ENCODE results near the gene ADAMTSL1.
A peak's percentile ranks its signal among the peaks of the same experiment; 100 is the strongest.

The ADAMTSL1 gene

DNA sequence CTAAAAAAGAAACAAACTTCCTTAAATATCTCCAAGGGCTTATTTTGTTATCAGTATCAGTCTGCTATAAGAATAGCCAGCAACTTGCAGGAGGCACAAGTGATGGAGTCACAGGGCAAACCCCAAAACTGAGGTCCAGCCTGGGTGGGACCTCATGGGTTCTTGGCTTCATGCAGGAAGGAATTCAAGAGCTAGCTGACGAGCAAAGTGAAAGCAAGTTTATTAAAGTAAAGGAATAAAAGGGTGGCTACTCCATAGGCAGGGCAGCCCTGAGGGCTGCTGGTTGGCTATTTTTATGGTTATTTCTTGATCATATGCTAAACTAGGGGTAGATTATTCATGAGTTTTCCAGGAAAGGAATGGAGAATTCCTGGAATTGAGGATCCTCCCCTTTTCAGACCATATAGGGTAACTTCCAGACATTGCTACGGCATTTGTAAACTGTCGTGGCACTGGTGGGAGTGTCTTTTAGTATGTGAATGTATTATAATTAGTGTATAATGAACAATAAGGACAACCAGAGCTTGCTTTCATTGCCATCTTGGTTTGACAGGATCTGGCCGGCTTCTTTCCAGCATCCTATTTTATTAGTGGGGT, 231.9 kb downstream of the ADAMTSL1 start:
- no peaks in the 10 kb centered on the region for H3K36me3 ChIP-seq (ENCODE audit: control insufficient read depth in 1 of 2, insufficient read depth in 2 of 2, low read length in 2 of 2)
- no peaks in the 10 kb centered on the region for H3K9me3 ChIP-seq (ENCODE audit: control insufficient read depth in 1 of 2, low read length in 2 of 2)
- H3K27me3 ChIP-seq (ENCODE audit: low read depth, low read length) = no peaks in the 10 kb centered on the region
- H3K4me1 ChIP-seq (ENCODE audit: control insufficient read depth in 1 of 2, insufficient read depth in 2 of 2, low read length in 2 of 2) = peaks cover 0 to 32% of the 10 kb centered on the region in 2 donors
- peak overlapping the region in 1 of 2 donors; percentile 6 for H3K4me3 ChIP-seq (ENCODE audit: low read depth in 1 of 2, low read length in 2 of 2)
- H3K27ac ChIP-seq (ENCODE audit: low read length) = no peak overlapping the region

DNA sequence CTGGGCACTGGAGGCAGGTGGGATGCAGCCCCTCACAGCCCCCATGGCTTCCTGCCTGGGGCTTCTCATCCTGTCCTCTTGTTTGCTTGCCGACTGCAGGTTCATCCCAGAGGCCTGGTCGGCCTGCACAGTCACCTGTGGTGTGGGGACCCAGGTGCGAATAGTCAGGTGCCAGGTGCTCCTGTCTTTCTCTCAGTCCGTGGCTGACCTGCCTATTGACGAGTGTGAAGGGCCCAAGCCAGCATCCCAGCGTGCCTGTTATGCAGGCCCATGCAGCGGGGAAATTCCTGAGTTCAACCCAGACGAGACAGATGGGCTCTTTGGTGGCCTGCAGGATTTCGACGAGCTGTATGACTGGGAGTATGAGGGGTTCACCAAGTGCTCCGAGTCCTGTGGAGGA, 232.7 kb downstream of the ADAMTSL1 start:
- Histone ChIP-seq H3K27ac (ENCODE audit: low read length) (no peak overlapping the region), H3K9me3 (ENCODE audit: control insufficient read depth in 1 of 2, low read length in 2 of 2) (no peaks in the 10 kb centered on the region), H3K27me3 (ENCODE audit: low read depth, low read length) (no peaks in the 10 kb centered on the region), H3K4me3 (ENCODE audit: low read depth in 1 of 2, low read length in 2 of 2) (no peak overlapping the region), H3K36me3 (ENCODE audit: control insufficient read depth in 1 of 2, insufficient read depth in 2 of 2, low read length in 2 of 2) (no peaks in the 10 kb centered on the region), H3K4me1 (ENCODE audit: control insufficient read depth in 1 of 2, insufficient read depth in 2 of 2, low read length in 2 of 2) (peaks cover 0 to 32% of the 10 kb centered on the region in 2 donors)

DNA sequence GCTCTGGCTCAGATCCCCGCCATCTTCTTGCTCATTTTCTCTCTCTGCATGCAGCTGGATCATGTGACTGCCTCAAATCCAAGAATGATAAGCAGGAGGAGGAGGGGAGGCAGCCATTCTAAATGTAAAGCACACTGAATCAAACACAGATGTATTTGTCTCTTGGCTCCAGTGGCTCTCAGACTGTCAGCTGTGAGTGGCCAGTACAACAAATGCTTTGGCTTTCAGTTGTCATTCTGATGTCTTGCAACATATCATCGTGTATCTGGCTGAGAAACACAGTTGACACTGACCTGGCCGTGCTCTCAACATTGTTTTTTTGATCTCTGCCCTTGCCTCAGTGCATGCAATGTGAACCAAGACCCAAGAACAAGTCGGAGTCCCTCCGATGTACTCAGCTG, 233.1 kb downstream of the ADAMTSL1 start:
- Histone ChIP-seq H3K4me3 (ENCODE audit: low read depth in 1 of 2, low read length in 2 of 2) (no peak overlapping the region), H3K27me3 (ENCODE audit: low read depth, low read length) (no peaks in the 10 kb centered on the region), H3K27ac (ENCODE audit: low read length) (no peak overlapping the region), H3K4me1 (ENCODE audit: control insufficient read depth in 1 of 2, insufficient read depth in 2 of 2, low read length in 2 of 2) (peaks cover 0 to 32% of the 10 kb centered on the region in 2 donors), H3K9me3 (ENCODE audit: control insufficient read depth in 1 of 2, low read length in 2 of 2) (no peaks in the 10 kb centered on the region), H3K36me3 (ENCODE audit: control insufficient read depth in 1 of 2, insufficient read depth in 2 of 2, low read length in 2 of 2) (no peaks in the 10 kb centered on the region)

DNA sequence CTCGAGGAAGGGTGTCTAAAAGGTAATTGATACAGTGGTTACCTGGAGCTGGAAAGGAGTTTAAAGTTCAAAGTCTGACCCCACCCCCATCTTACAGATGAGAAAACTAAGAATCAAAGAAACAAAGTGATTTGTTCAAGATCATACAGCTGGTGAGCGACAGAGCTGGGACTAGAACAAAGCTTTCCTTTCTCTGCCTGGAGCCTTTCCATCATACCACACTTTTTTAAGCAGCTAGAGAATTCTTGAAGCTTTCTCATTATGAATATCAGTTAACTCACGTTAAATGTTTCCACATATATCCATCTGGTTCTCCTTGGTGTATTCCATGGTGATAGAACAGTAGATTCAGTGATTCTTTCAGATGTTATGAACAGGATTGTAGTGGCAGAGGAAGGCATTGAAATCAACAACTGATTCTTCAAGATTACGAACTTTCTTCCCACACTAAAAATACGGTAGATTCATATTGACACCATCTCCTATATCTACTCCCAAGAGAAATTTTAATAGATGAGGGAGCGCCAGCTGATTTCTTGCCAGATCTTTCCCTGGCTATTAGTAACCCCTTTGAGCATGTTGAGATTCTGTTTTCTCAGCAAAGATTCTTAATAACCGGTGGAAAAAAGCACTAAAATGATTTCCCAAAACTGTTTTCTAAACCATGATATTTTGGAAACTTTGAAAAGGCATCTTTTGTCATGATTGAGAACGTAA, 233.7 kb downstream of the ADAMTSL1 start:
- no peaks in the 10 kb centered on the region for H3K36me3 ChIP-seq (ENCODE audit: control insufficient read depth in 1 of 2, insufficient read depth in 2 of 2, low read length in 2 of 2)
- no peak overlapping the region for H3K27ac ChIP-seq (ENCODE audit: low read length)
- no peak overlapping the region for H3K4me3 ChIP-seq (ENCODE audit: low read depth in 1 of 2, low read length in 2 of 2)
- H3K4me1 ChIP-seq (ENCODE audit: control insufficient read depth in 1 of 2, insufficient read depth in 2 of 2, low read length in 2 of 2) = peaks cover 0 to 32% of the 10 kb centered on the region in 2 donors
- no peaks in the 10 kb centered on the region for H3K27me3 ChIP-seq (ENCODE audit: low read depth, low read length)
- no peaks in the 10 kb centered on the region for H3K9me3 ChIP-seq (ENCODE audit: control insufficient read depth in 1 of 2, low read length in 2 of 2)

DNA sequence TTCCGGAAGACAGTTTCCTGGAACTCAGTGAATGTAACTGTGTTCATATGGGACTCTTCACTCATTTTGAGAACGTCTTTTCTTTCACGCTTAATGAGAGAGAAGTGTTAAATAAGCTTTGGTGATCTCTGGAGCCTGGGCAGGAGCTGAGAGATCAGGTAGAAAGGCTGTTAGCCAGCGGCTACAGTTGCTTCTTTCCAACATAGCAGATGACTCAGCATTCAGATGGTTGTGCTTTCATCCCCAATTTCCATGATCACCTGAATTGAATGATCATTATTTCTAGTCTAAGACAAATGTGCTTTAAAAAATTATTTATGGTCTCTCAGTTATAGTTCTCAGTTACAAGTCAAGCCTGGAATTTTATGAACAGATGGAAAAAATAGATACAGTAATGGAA, 234.5 kb downstream of the ADAMTSL1 start:
- no peak overlapping the region for H3K27ac ChIP-seq (ENCODE audit: low read length)
- H3K27me3 ChIP-seq (ENCODE audit: low read depth, low read length) = no peaks in the 10 kb centered on the region
- no peaks in the 10 kb centered on the region for H3K36me3 ChIP-seq (ENCODE audit: control insufficient read depth in 1 of 2, insufficient read depth in 2 of 2, low read length in 2 of 2)
- H3K4me3 ChIP-seq (ENCODE audit: low read depth in 1 of 2, low read length in 2 of 2) = no peak overlapping the region
- H3K4me1 ChIP-seq (ENCODE audit: control insufficient read depth in 1 of 2, insufficient read depth in 2 of 2, low read length in 2 of 2) = peaks cover 0 to 32% of the 10 kb centered on the region in 2 donors
- H3K9me3 ChIP-seq (ENCODE audit: control insufficient read depth in 1 of 2, low read length in 2 of 2) = no peaks in the 10 kb centered on the region

DNA sequence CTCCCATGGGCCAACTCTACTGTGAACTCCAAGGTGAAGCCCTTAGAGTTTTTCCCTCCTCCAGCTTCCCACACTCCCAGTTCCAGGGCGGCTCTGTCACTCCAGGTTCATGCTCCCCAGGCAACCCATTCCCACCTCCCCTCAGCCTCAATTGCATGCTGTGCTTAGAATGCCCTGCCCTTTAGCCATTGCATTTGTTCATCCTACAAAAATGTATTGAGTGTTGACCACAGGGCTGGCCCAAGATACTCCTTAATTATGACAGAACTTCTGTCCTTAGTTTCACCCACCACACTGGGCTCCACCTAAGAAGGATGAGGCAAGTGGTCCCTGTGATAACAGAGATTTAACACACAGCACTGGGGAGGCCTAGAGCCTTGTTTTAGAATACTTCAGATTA, 236.1 kb downstream of the ADAMTSL1 start:
- H3K9me3 ChIP-seq (ENCODE audit: control insufficient read depth in 1 of 2, low read length in 2 of 2) = no peaks in the 10 kb centered on the region
- no peaks in the 10 kb centered on the region for H3K27me3 ChIP-seq (ENCODE audit: low read depth, low read length)
- no peaks in the 10 kb centered on the region for H3K36me3 ChIP-seq (ENCODE audit: control insufficient read depth in 1 of 2, insufficient read depth in 2 of 2, low read length in 2 of 2)
- H3K4me3 ChIP-seq (ENCODE audit: low read depth in 1 of 2, low read length in 2 of 2) = no peak overlapping the region
- H3K4me1 ChIP-seq (ENCODE audit: control insufficient read depth in 1 of 2, insufficient read depth in 2 of 2, low read length in 2 of 2) = peaks cover 0 to 17% of the 10 kb centered on the region in 2 donors
- H3K27ac ChIP-seq (ENCODE audit: low read length) = no peak overlapping the region

DNA sequence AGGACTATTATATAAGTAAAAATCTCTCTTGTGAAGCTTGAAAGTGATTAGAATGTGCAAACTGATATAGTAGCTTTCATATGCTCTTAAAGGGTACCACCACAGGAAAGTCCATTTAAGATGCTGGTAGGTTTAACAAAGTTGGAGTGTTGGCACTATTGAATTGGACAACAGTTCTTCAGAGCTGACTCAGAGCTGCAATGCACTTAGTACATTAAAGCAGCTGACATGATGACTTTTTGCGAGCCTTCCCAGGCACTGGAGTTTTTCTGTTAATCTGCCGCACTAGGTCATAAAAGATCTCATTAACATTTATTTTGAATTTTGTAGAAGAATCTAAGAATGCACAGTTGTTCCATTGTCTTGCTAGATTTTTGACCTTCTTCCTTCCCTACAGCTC, 243.8 kb downstream of the ADAMTSL1 start:
- H3K9me3 ChIP-seq (ENCODE audit: control insufficient read depth in 1 of 2, low read length in 2 of 2) = no peaks in the 10 kb centered on the region
- no peak overlapping the region for H3K4me3 ChIP-seq (ENCODE audit: low read depth in 1 of 2, low read length in 2 of 2)
- no peaks in the 10 kb centered on the region for H3K27me3 ChIP-seq (ENCODE audit: low read depth, low read length)
- H3K36me3 ChIP-seq (ENCODE audit: control insufficient read depth in 1 of 2, insufficient read depth in 2 of 2, low read length in 2 of 2) = no peaks in the 10 kb centered on the region
- H3K27ac ChIP-seq (ENCODE audit: low read length) = no peak overlapping the region
- no peaks in the 10 kb centered on the region for H3K4me1 ChIP-seq (ENCODE audit: control insufficient read depth in 1 of 2, insufficient read depth in 2 of 2, low read length in 2 of 2)

DNA sequence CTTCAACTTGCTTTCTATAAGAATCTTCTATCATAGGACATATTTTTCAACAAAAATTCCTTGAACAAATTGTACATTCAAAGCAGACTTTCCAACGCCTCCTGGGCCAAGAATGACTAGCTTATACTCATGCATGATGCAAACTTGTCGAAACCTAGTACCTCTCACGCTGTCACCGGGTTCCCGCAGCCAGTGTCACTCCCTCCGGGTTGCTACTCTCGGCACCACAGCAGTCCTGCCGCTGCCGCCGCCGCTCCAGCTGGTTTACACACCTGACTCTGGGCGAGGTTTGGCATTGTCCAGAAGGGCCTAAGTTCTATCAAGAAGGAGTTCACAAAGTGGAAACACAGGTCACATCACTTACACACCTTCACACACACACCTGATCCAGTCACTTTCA, 244.4 kb downstream of the ADAMTSL1 start:
- Histone ChIP-seq H3K4me1 (ENCODE audit: control insufficient read depth in 1 of 2, insufficient read depth in 2 of 2, low read length in 2 of 2) (no peaks in the 10 kb centered on the region), H3K4me3 (ENCODE audit: low read depth in 1 of 2, low read length in 2 of 2) (no peak overlapping the region), H3K27ac (ENCODE audit: low read length) (no peak overlapping the region), H3K27me3 (ENCODE audit: low read depth, low read length) (no peaks in the 10 kb centered on the region), H3K9me3 (ENCODE audit: control insufficient read depth in 1 of 2, low read length in 2 of 2) (no peaks in the 10 kb centered on the region), H3K36me3 (ENCODE audit: control insufficient read depth in 1 of 2, insufficient read depth in 2 of 2, low read length in 2 of 2) (no peaks in the 10 kb centered on the region)

DNA sequence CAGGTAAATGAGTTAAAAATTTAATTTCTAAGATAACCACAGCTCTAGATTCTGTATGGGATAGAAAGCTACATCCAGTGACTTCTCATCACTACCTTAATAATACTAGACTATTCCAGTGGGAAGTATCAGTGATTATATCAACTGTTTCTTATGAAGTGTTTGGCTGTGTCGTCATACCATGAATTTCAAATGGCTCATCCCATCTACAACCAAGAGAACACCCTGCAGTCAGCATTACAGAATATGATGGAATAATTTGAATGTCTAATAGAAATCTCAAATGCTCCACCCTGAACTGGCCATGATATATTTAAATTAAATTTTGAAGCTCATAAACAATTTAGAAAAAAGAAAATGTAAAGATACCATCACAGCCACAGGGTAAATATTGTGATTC, 245.0 kb downstream of the ADAMTSL1 start:
- Histone ChIP-seq H3K4me1 (ENCODE audit: control insufficient read depth in 1 of 2, insufficient read depth in 2 of 2, low read length in 2 of 2) (no peaks in the 10 kb centered on the region), H3K27ac (ENCODE audit: low read length) (no peak overlapping the region), H3K36me3 (ENCODE audit: control insufficient read depth in 1 of 2, insufficient read depth in 2 of 2, low read length in 2 of 2) (no peaks in the 10 kb centered on the region), H3K27me3 (ENCODE audit: low read depth, low read length) (no peaks in the 10 kb centered on the region), H3K4me3 (ENCODE audit: low read depth in 1 of 2, low read length in 2 of 2) (no peak overlapping the region), H3K9me3 (ENCODE audit: control insufficient read depth in 1 of 2, low read length in 2 of 2) (no peaks in the 10 kb centered on the region)

DNA sequence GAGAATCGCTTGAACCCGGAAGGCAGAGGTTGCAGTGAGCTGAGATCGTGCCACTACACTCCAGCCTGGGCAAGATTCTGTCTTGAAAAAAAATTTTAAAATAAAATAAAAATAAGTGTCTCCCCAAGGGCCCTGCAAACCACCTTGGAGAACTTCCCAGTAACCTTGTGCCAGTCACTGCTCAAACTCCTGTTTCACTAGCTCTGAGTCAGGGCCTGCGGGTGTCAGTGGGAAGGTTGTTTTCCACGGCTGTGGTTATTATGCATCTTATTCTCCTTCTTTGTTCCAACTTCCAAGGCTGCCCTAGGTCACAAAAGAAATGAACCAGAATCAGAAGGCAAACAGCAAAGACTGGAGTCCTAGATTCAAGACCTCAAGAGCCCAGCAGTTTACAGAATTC, 246.7 kb downstream of the ADAMTSL1 start:
- Histone ChIP-seq H3K36me3 (ENCODE audit: control insufficient read depth in 1 of 2, insufficient read depth in 2 of 2, low read length in 2 of 2) (no peaks in the 10 kb centered on the region), H3K9me3 (ENCODE audit: control insufficient read depth in 1 of 2, low read length in 2 of 2) (no peaks in the 10 kb centered on the region), H3K4me1 (ENCODE audit: control insufficient read depth in 1 of 2, insufficient read depth in 2 of 2, low read length in 2 of 2) (no peaks in the 10 kb centered on the region), H3K27me3 (ENCODE audit: low read depth, low read length) (no peaks in the 10 kb centered on the region), H3K4me3 (ENCODE audit: low read depth in 1 of 2, low read length in 2 of 2) (no peak overlapping the region), H3K27ac (ENCODE audit: low read length) (no peak overlapping the region)

DNA sequence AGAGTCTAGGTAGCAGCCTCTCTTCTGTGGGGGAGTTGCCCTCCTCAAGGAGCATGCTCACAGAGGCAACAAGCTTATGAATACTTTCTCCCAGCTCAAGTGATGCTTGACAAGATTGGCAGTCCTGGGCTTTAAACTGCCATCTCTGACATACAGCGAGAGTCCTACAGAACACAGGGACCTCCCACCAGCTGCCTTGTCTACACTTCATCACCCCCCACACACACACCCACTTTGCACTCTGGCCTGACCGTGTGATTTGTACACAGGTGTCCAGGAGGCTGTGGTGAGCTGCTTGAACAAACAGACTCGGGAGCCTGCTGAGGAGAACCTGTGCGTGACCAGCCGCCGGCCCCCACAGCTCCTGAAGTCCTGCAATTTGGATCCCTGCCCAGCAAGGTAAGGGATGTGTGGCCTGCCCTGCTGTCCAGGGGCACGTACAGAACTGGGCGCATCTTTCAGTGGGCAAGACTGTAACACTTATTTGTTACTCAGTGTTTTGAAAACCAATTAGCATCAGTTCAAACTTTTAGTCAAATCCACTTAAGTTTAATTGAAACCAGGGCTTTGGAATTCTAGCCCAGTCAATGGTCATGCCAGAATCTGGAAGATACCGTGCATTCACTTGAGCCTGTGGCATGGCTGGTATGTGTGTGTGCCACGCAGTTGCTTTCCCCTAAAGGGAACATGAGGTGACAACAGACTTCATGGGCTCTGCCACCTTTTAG, 247.5 kb downstream of the ADAMTSL1 start:
- no peak overlapping the region for H3K27ac ChIP-seq (ENCODE audit: low read length)
- no peaks in the 10 kb centered on the region for H3K36me3 ChIP-seq (ENCODE audit: control insufficient read depth in 1 of 2, insufficient read depth in 2 of 2, low read length in 2 of 2)
- H3K27me3 ChIP-seq (ENCODE audit: low read depth, low read length) = no peaks in the 10 kb centered on the region
- peaks cover 0 to 2% of the 10 kb centered on the region in 2 donors for H3K4me1 ChIP-seq (ENCODE audit: control insufficient read depth in 1 of 2, insufficient read depth in 2 of 2, low read length in 2 of 2)
- H3K4me3 ChIP-seq (ENCODE audit: low read depth in 1 of 2, low read length in 2 of 2) = no peak overlapping the region
- H3K9me3 ChIP-seq (ENCODE audit: control insufficient read depth in 1 of 2, low read length in 2 of 2) = no peaks in the 10 kb centered on the region
